ENCODE data around the gene DGUOK. TPM values are rescaled to one million over a fixed set of nuclear protein-coding genes. Genes with fewer than 3 reads are reported as not detected.

DGUOK gene
- total RNA-seq, 1 experiment from 2014 or later = 100 TPM

GRCh38 chr2:73995810-73996209 lies 69.1 kb downstream of the DGUOK start:
- CTCF ChIA-PET = no interaction called here

GRCh38 chr2:73997813-73998212 lies 71.1 kb downstream of the DGUOK start:
- H3K4me1 ChIP-seq (ENCODE audit: control insufficient read depth in 1 of 2, insufficient read depth in 2 of 2, low read length in 2 of 2) = peaks cover 12 to 46% of the 10 kb centered on the region in 2 experiments
- no peaks in the 10 kb centered on the region for H3K27me3 ChIP-seq (ENCODE audit: insufficient read depth, low read length)
- BruUV-seq (replicated peaks) = no TSS peak
- H2AFZ ChIP-seq (ENCODE audit: low read depth, low read length, poor library complexity, severe bottlenecking) = no peak overlapping the region
- H3K36me3 ChIP-seq (ENCODE audit: control insufficient read depth in 1 of 2, insufficient read depth in 2 of 2, low read length in 2 of 2) = peaks cover 0 to 3% of the 10 kb centered on the region in 2 experiments; a peak in 2 of 4 replicates
- no peak overlapping the region for H3K4me2 ChIP-seq (ENCODE audit: low read length)
- TF ChIP-seq EGR1 (IDR thresholded peaks at IDR 0.05; ENCODE audit: low read depth) = no peak
- no peak for TF ChIP-seq SRF (IDR thresholded peaks at IDR 0.05; ENCODE audit: low read depth)
- TF ChIP-seq RAD21 (IDR thresholded peaks at IDR 0.05; ENCODE audit: low read depth) = peak; percentile 13; the same call in 1 of the 2 replicates
- H3K4me3 ChIP-seq (replicated peaks in 1 of 2; ENCODE audit: low read depth in 1 of 2, low read length in 2 of 2) = no peak overlapping the region
- CTCF ChIA-PET = no interaction called here
- no peaks in the 10 kb centered on the region for H3K9me2 ChIP-seq (ENCODE audit: insufficient read depth)
- intact Hi-C loops (cut with micrococcal nuclease) = no loop called here
- ATAC-seq = no peak
- H3K27ac ChIP-seq (ENCODE audit: low read depth, low read length) = no peak overlapping the region
- RAD21 ChIA-PET (ENCODE audit: low non-redundant PET in 1 of 2, low total read pairs in 2 of 2, uncharacterized antibody in 2 of 2, unreplicated experiment in 2 of 2) = no interaction called here
- peaks cover 94% of the 10 kb centered on the region for H3K79me2 ChIP-seq (ENCODE audit: insufficient read depth, low read length)
- DNase-seq (ENCODE audit: low read depth, low spot score) = no peak
- H3K9ac ChIP-seq (ENCODE audit: low read length) = no peak overlapping the region
- H3K9me3 ChIP-seq (ENCODE audit: control insufficient read depth in 1 of 2, insufficient read depth in 1 of 2, low read depth in 1 of 2, low read length in 2 of 2) = no peaks in the 10 kb centered on the region
- no peaks in the 10 kb centered on the region; the same call in 1 of the 2 replicates for H4K20me1 ChIP-seq (ENCODE audit: insufficient read depth)
- POLR2A ChIA-PET = no interaction called here

More at GRCh38 chr2:73995810-73996209, 69.1 kb downstream of the DGUOK start:
- Histone ChIP-seq H3K27ac (ENCODE audit: low read depth, low read length) (no peak overlapping the region), H4K20me1 (ENCODE audit: insufficient read depth) (no peaks in the 10 kb centered on the region; the same call in 1 of the 2 replicates), H3K9me3 (ENCODE audit: control insufficient read depth in 1 of 2, insufficient read depth in 1 of 2, low read depth in 1 of 2, low read length in 2 of 2) (no peaks in the 10 kb centered on the region), H3K4me2 (ENCODE audit: low read length) (no peak overlapping the region), H3K79me2 (ENCODE audit: insufficient read depth, low read length) (peaks cover 99% of the 10 kb centered on the region), H2AFZ (ENCODE audit: low read depth, low read length, poor library complexity, severe bottlenecking) (no peak overlapping the region), H3K27me3 (ENCODE audit: insufficient read depth, low read length) (no peaks in the 10 kb centered on the region), H3K4me1 (ENCODE audit: control insufficient read depth in 1 of 2, insufficient read depth in 2 of 2, low read length in 2 of 2) (peaks cover 12 to 57% of the 10 kb centered on the region in 2 experiments), H3K9ac (ENCODE audit: low read length) (no peak overlapping the region), H3K4me3 (replicated peaks in 1 of 2; ENCODE audit: low read depth in 1 of 2, low read length in 2 of 2) (no peak overlapping the region), H3K9me2 (ENCODE audit: insufficient read depth) (no peaks in the 10 kb centered on the region), H3K36me3 (ENCODE audit: control insufficient read depth in 1 of 2, insufficient read depth in 2 of 2, low read length in 2 of 2) (peaks cover 3 to 5% of the 10 kb centered on the region in 2 experiments; a peak in 2 of 4 replicates)
- peak; percentile 49 for TF ChIP-seq RAD21 (IDR thresholded peaks at IDR 0.05; ENCODE audit: low read depth)
- no peak for TF ChIP-seq CEBPB (IDR thresholded peaks at IDR 0.05; ENCODE audit: low read depth)
- TF ChIP-seq, protein P1, sequence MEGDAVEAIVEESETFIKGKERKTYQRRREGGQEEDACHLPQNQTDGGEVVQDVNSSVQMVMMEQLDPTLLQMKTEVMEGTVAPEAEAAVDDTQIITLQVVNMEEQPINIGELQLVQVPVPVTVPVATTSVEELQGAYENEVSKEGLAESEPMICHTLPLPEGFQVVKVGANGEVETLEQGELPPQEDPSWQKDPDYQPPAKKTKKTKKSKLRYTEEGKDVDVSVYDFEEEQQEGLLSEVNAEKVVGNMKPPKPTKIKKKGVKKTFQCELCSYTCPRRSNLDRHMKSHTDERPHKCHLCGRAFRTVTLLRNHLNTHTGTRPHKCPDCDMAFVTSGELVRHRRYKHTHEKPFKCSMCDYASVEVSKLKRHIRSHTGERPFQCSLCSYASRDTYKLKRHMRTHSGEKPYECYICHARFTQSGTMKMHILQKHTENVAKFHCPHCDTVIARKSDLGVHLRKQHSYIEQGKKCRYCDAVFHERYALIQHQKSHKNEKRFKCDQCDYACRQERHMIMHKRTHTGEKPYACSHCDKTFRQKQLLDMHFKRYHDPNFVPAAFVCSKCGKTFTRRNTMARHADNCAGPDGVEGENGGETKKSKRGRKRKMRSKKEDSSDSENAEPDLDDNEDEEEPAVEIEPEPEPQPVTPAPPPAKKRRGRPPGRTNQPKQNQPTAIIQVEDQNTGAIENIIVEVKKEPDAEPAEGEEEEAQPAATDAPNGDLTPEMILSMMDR (IDR thresholded peaks at IDR 0.05 in 2 of 3, conservative IDR thresholded peaks at IDR 0.05 in 1 of 3; ENCODE audit: borderline replicate concordance in 1 of 3, insufficient read depth in 1 of 3, low read depth in 2 of 3, low read length in 2 of 3) = peak in 2 of 3 experiments; percentile 7 to 32; a peak in 2 of 6 replicates
- peak; percentile 77 for ATAC-seq
- intact Hi-C loops (cut with micrococcal nuclease) = no loop called here
- POLR2A ChIA-PET = interaction anchor here (0.6 kb wide), 1 partner anchor 26 kb away, joined by 3 read pairs; no protein-coding TSS in a partner anchor
- DNase-seq (ENCODE audit: low read depth, low spot score) = no peak
- BruUV-seq (replicated peaks) = no TSS peak
- RAD21 ChIA-PET (ENCODE audit: low non-redundant PET in 1 of 2, low total read pairs in 2 of 2, uncharacterized antibody in 2 of 2, unreplicated experiment in 2 of 2) = no interaction called here

Measured in HCT116 (cell line).